ENCODE measurements around the gene TULP4. TPM values are rescaled to one million over a fixed set of nuclear protein-coding genes. Genes with fewer than 3 reads are reported as not detected.

The TULP4 gene
- total RNA-seq, 1 experiment from 2014 or later = 64.6 TPM

DNA sequence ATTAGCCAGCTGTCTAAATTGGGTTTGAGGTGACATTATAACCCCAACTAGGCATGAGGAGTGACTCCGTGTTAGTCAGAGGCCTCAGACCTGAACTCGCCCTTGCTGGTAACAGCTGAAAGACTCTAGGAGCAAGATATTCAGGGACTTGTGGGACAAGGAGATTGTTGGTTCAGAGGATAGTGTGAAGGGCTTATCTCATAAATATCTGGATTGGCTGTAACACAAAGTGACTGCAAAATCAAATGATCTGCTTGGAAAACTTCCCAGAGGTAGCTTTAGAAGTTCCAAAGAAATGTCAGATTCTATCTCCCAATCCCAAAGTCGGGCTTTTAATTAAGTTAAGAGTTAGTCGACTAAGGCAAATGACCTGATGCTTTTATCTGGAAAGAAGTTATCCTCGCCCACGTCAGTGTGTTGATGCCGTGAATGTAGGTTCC lies 72.4 kb downstream of the TULP4 start:
- H3K27me3 ChIP-seq (ENCODE audit: insufficient read depth, low read length) = no peaks in the 10 kb centered on the region
- Mint-ChIP-seq H3K27ac (no peak overlapping the region), H3K9me3 (peaks cover 0 to 8% of the 10 kb centered on the region in 2 experiments; a peak in 4 of 5 replicates), H3K4me3 (no peak overlapping the region), H3K4me1 (peaks cover 2% of the 10 kb centered on the region in 2 experiments), H3K36me3 (ENCODE audit: insufficient read depth in 1 of 3, low read depth in 3 of 3) (peaks cover 0 to 2% (median 0%) of the 10 kb centered on the region in 3 experiments; a peak in 2 of 7 replicates), H3K27me3 (ENCODE audit: low read depth) (no peaks in the 10 kb centered on the region)
- H3K18ac ChIP-seq (ENCODE audit: insufficient read length, low read depth, low read length) = no peak overlapping the region
- TF ChIP-seq, protein P1, sequence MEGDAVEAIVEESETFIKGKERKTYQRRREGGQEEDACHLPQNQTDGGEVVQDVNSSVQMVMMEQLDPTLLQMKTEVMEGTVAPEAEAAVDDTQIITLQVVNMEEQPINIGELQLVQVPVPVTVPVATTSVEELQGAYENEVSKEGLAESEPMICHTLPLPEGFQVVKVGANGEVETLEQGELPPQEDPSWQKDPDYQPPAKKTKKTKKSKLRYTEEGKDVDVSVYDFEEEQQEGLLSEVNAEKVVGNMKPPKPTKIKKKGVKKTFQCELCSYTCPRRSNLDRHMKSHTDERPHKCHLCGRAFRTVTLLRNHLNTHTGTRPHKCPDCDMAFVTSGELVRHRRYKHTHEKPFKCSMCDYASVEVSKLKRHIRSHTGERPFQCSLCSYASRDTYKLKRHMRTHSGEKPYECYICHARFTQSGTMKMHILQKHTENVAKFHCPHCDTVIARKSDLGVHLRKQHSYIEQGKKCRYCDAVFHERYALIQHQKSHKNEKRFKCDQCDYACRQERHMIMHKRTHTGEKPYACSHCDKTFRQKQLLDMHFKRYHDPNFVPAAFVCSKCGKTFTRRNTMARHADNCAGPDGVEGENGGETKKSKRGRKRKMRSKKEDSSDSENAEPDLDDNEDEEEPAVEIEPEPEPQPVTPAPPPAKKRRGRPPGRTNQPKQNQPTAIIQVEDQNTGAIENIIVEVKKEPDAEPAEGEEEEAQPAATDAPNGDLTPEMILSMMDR (conservative IDR thresholded peaks at IDR 0.05) = no peak
- no peak overlapping the region for H3K4ac ChIP-seq (ENCODE audit: low read depth, low read length)
- H3K79me1 ChIP-seq (ENCODE audit: insufficient read depth, low read depth, low read length, poor library complexity, severe bottlenecking) = no peaks in the 10 kb centered on the region
- H3K4me2 ChIP-seq (ENCODE audit: insufficient read depth, insufficient read length, low read length) = no peak overlapping the region
- no peak overlapping the region for H3K56ac ChIP-seq (ENCODE audit: insufficient read length, low read depth, low read length)
- H3K9ac ChIP-seq (ENCODE audit: extremely low read depth, insufficient read length, low read length) = no peak overlapping the region
- H4K91ac ChIP-seq (ENCODE audit: insufficient read length, low read depth, low read length) = no peak overlapping the region
- H4K8ac ChIP-seq (replicated peaks; ENCODE audit: insufficient read length, low read depth, low read length) = no peak overlapping the region
- no CpG with 5 or more reads among the region's 7 CpGs for WGBS (ENCODE audit: extremely low coverage, insufficient read length, low lambda C conversion rate)
- H4K5ac ChIP-seq (ENCODE audit: insufficient read length, low read depth, low read length) = no peak overlapping the region
- no peak overlapping the region for H2BK12ac ChIP-seq (ENCODE audit: insufficient read length, low read depth, low read length)
- H3K27ac ChIP-seq (ENCODE audit: insufficient read length, low read depth, low read length) = no peak overlapping the region
- H3T11ph ChIP-seq (ENCODE audit: low read length) = no peak overlapping the region
- no peak overlapping the region for H3K14ac ChIP-seq (ENCODE audit: insufficient read depth, low read length)
- no peak overlapping the region for H2BK5ac ChIP-seq (ENCODE audit: insufficient read length, low read length)
- H2BK20ac ChIP-seq (ENCODE audit: low read depth, low read length, poor library complexity, severe bottlenecking) = no peak overlapping the region
- H2BK120ac ChIP-seq (ENCODE audit: low read depth, low read length, poor library complexity, severe bottlenecking) = no peak overlapping the region
- H2AK5ac ChIP-seq (ENCODE audit: insufficient read length, low read length) = no peak overlapping the region
- no peaks in the 10 kb centered on the region for H3K4me1 ChIP-seq (ENCODE audit: insufficient read depth, low read length)
- H3K79me2 ChIP-seq (ENCODE audit: insufficient read depth, low read length) = no peaks in the 10 kb centered on the region
- no peaks in the 10 kb centered on the region for H3K23me2 ChIP-seq (ENCODE audit: insufficient read length, low read depth, low read length, poor library complexity, severe bottlenecking)
- no peak overlapping the region for H3K23ac ChIP-seq (ENCODE audit: insufficient read length, low read depth, low read length)
- H2BK15ac ChIP-seq (ENCODE audit: low read depth, low read length) = no peak overlapping the region
- DNase-seq = no peak
- H4K20me1 ChIP-seq (ENCODE audit: control insufficient read depth, insufficient read depth, insufficient read length) = no peaks in the 10 kb centered on the region
- H3K9me3 ChIP-seq (ENCODE audit: control insufficient read depth, low read depth, low read length) = no peaks in the 10 kb centered on the region
- H2AFZ ChIP-seq (ENCODE audit: low read length) = no peak overlapping the region

Measured in H9 (cell line).